ENCODE data around the gene KIAA0825.

Gene KIAA0825

GRCh38 chr5:94240993-94241651 is 377.3 kb downstream of the KIAA0825 start:
- H3K4me3 ChIP-seq (ENCODE audit: low read depth, low read length), result no peak overlapping the region
- no peak overlapping the region for H3K4me2 ChIP-seq (ENCODE audit: low read length)
- H3K4me1 ChIP-seq, result no peaks in the 10 kb centered on the region
- no peak overlapping the region for H3K27ac ChIP-seq
- no peaks in the 10 kb centered on the region for H3K36me3 ChIP-seq (ENCODE audit: control insufficient read depth, insufficient read depth, low read length)
- no peaks in the 10 kb centered on the region for H3K79me2 ChIP-seq
- H3K9me3 ChIP-seq (ENCODE audit: control insufficient read depth, low read length), result no peaks in the 10 kb centered on the region
- TF ChIP-seq CTCF (IDR thresholded peaks at IDR 0.05), result no peak
- H2AFZ ChIP-seq, result no peak overlapping the region
- no peak overlapping the region for H3K9ac ChIP-seq
- H3K27me3 ChIP-seq (ENCODE audit: control insufficient read depth, insufficient read depth, low read length), result no peaks in the 10 kb centered on the region

- no peak for TF ChIP-seq CTCF (IDR thresholded peaks at IDR 0.05)
- Histone ChIP-seq H3K27me3 (ENCODE audit: control insufficient read depth, insufficient read depth, low read length) (no peaks in the 10 kb centered on the region), H3K36me3 (ENCODE audit: control insufficient read depth, insufficient read depth, low read length) (no peaks in the 10 kb centered on the region), H3K4me3 (ENCODE audit: low read depth, low read length) (no peak overlapping the region), H3K4me1 (no peaks in the 10 kb centered on the region), H3K4me2 (ENCODE audit: low read length) (no peak overlapping the region), H3K27ac (no peak overlapping the region), H3K9ac (no peak overlapping the region), H3K9me3 (ENCODE audit: control insufficient read depth, low read length) (no peaks in the 10 kb centered on the region), H3K79me2 (no peaks in the 10 kb centered on the region), H2AFZ (no peak overlapping the region)
These were observed 377.8 kb downstream of the KIAA0825 start for GRCh38 chr5:94240596-94240992.

- Histone ChIP-seq H3K36me3 (ENCODE audit: control insufficient read depth, insufficient read depth, low read length) (no peaks in the 10 kb centered on the region), H3K9me3 (ENCODE audit: control insufficient read depth, low read length) (no peaks in the 10 kb centered on the region), H3K79me2 (no peaks in the 10 kb centered on the region), H3K27ac (no peak overlapping the region), H2AFZ (no peak overlapping the region), H3K4me1 (no peaks in the 10 kb centered on the region), H3K4me3 (ENCODE audit: low read depth, low read length) (no peak overlapping the region), H3K27me3 (ENCODE audit: control insufficient read depth, insufficient read depth, low read length) (no peaks in the 10 kb centered on the region), H3K9ac (no peak overlapping the region), H3K4me2 (ENCODE audit: low read length) (no peak overlapping the region)
- TF ChIP-seq CTCF (IDR thresholded peaks at IDR 0.05), result no peak
These were observed 378.3 kb downstream of the KIAA0825 start for GRCh38 chr5:94240134-94240533.

- no peaks in the 10 kb centered on the region for H3K9me3 ChIP-seq (ENCODE audit: control insufficient read depth, low read length)
- no peak overlapping the region for H3K9ac ChIP-seq
- no peak overlapping the region for H3K27ac ChIP-seq
- no peaks in the 10 kb centered on the region for H3K36me3 ChIP-seq (ENCODE audit: control insufficient read depth, insufficient read depth, low read length)
- no peak for TF ChIP-seq CTCF (IDR thresholded peaks at IDR 0.05)
- no peaks in the 10 kb centered on the region for H3K79me2 ChIP-seq
- H3K4me3 ChIP-seq (ENCODE audit: low read depth, low read length), result no peak overlapping the region
- no peaks in the 10 kb centered on the region for H3K4me1 ChIP-seq
- no peak overlapping the region for H3K4me2 ChIP-seq (ENCODE audit: low read length)
- no peaks in the 10 kb centered on the region for H3K27me3 ChIP-seq (ENCODE audit: control insufficient read depth, insufficient read depth, low read length)
- no peak overlapping the region for H2AFZ ChIP-seq
These were observed 379.1 kb downstream of the KIAA0825 start for GRCh38 chr5:94239266-94239665.

DNA sequence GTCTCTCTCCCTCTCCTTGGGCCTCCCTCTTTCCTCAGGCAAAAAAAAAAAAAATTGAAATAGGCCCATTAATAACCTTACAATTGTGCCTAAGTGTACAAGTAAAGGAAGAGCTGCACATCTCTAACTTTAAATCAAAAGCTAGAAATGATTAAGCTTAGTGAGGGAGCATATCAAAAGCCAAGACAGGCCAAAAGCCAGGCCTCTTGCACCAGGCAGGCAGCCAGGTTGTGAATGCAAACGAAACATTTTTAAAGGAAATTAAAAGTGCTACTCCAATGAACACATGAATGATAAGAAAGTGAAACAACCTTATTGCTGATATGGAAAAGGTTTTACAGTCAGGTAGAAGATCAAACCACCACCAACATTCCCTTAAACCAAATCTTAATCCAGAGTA is 383.4 kb downstream of the KIAA0825 start:
- TF ChIP-seq CTCF (IDR thresholded peaks at IDR 0.05), result no peak
- no peak overlapping the region for H3K9ac ChIP-seq
- no peak overlapping the region for H3K4me3 ChIP-seq (ENCODE audit: low read depth, low read length)
- H3K36me3 ChIP-seq (ENCODE audit: control insufficient read depth, insufficient read depth, low read length), result no peaks in the 10 kb centered on the region
- H3K4me2 ChIP-seq (ENCODE audit: low read length), result no peak overlapping the region
- no peak overlapping the region for H2AFZ ChIP-seq
- H3K27ac ChIP-seq, result no peak overlapping the region
- H3K79me2 ChIP-seq, result no peaks in the 10 kb centered on the region
- H3K27me3 ChIP-seq (ENCODE audit: control insufficient read depth, insufficient read depth, low read length), result no peaks in the 10 kb centered on the region
- no peaks in the 10 kb centered on the region for H3K4me1 ChIP-seq
- H3K9me3 ChIP-seq (ENCODE audit: control insufficient read depth, low read length), result no peaks in the 10 kb centered on the region
